Esophagus muscularis mucosa (tissue), 4 donors: Measurements from ENCODE around the gene SLC6A19. TPM values are rescaled to one million over a fixed set of nuclear protein-coding genes. Genes with fewer than 3 reads are reported as not detected.

Experiments
- DNase-seq: peaks from one replicate; pipeline ENCODE4 v3.0.0-alpha.2; 2017; ENCODE audit errors: extremely low spot score
- H3K27ac ChIP-seq, 4 donors: fragments of 200-600 bp; sonication (generic); replicated peaks in 1 of 4; 1 replicate in 3 of 4; 2 replicates in 1 of 4; pipeline ENCODE4 v1.5.1; 2016 to 2019; ENCODE audit warnings: mild to moderate bottlenecking in 1 of 4
- H3K27me3 ChIP-seq, 4 donors: fragments of 200-600 bp; sonication (generic); one replicate each; pipeline versions ENCODE4 v1.5.1 to v1.6.0; 2016 to 2019
- H3K36me3 ChIP-seq, 4 donors: fragments of 200-600 bp; sonication (generic); one replicate each; pipeline ENCODE4 v1.5.1; 2016 to 2019
- H3K4me1 ChIP-seq, 4 donors: fragments of 200-600 bp; sonication (generic); one replicate each; pipeline ENCODE4 v1.5.1; 2016 to 2019
- H3K4me3 ChIP-seq, 4 donors: fragments of 200-600 bp; sonication (generic); 1 replicate in 2 of 4; 2 replicates in 2 of 4; pipeline ENCODE4 v1.5.1; 2016 to 2019; ENCODE audit warnings: mild to moderate bottlenecking in 4 of 4, moderate library complexity in 1 of 4
- H3K9me3 ChIP-seq, 4 donors: fragments of 200-600 bp; sonication (generic); 1 replicate in 3 of 4; 2 replicates in 1 of 4; pipeline ENCODE4 v1.5.1; 2016 to 2019
- CTCF ChIP-seq, 3 experiments: fragments of 200-600 bp in 2 of 3; fragments of 450-650 bp in 1 of 3; sonication (generic) in 2 of 3; IDR thresholded peaks; one replicate each; pipeline ENCODE4 v1.5.1; 2017 to 2019; ENCODE audit warnings: antibody characterized with exemption in 3 of 3, mild to moderate bottlenecking in 2 of 3, moderate library complexity in 1 of 3
- EP300 ChIP-seq: sonication (generic); formaldehyde crosslinking; IDR thresholded peaks from one replicate; pipeline ENCODE4 v1.6.1; 2017; ENCODE audit warnings: antibody characterized with exemption
- POLR2A ChIP-seq: fragments of 450-650 bp; IDR thresholded peaks from one replicate; pipeline ENCODE4 v1.6.1; 2017; ENCODE audit warnings: antibody characterized with exemption, moderate library complexity, mild to moderate bottlenecking, low read depth
- POLR2AphosphoS5 ChIP-seq, 2 donors: sonication (generic); formaldehyde crosslinking; IDR thresholded peaks; one replicate each; pipeline ENCODE4 v1.6.1; 2017; ENCODE audit warnings: antibody characterized with exemption in 2 of 2
- WGBS: methylation state at CpG from one replicate; pipeline ENCODE4 v1.1.5; 2018; 5-methylcytosine and 5-hydroxymethylcytosine counted together
- intact Hi-C: fragments of 100-400 bp; cut with DNase I; formaldehyde crosslinking; loops from one replicate; pipeline ENCODE4 v1.15.1; 2023
- total RNA-seq, 4 donors: library from RNA; depleted of rRNA; stranded (reverse); fragments of >200 nt; gene quantifications; one replicate each; pipeline versions ENCODE4 v1.1.0 to v1.2.1, GENCODE V29; 2016

The SLC6A19 gene
- total RNA-seq, 4 donors from 2014 or later = not detected

DNA sequence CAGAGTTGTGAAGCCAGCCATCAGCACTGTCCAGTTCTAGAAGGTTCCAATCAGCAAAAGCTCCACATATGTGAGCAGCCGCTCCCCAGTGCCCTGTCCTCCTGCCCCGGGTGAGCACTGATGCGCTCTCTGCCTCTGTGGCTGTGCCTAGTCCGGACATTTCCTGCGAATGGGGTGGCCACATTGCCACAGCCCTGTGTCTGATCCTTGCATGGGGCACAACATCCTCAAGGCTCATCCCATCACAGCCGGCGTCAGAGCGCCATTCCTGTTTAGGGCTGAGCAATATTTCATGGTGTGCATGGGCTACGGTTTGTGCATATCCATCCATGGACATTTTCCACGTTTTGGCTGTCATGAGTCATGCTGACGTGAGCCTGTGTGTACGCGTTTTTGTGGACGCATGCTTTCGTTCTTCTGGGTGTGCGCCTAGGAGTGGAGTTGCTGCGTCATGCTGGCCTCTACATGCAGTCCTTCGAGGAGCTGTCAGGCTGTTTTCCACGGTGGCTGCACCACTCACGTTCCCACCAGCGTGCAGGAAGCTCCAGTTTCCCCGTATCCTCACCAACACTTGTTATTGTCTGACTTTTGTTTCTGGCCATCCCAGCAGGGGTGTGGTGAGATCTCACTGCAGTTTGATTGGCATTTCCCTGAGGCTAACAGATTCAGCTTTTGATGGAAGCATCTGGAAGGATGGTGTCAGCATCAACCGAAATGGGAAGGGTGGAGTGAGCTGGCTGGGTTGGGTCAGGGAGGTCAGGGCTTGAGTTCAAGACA, 14.1 kb downstream of the SLC6A19 start:
- no peak for TF ChIP-seq CTCF (IDR thresholded peaks at IDR 0.05)
- TF ChIP-seq POLR2AphosphoS5 (IDR thresholded peaks at IDR 0.05) = no peak
- no peak for TF ChIP-seq EP300
- no peak for TF ChIP-seq POLR2A
- WGBS = 93% methylated on average over 22 of the region's 23 CpGs
- no peak for DNase-seq
- no peak overlapping the region for H3K27ac ChIP-seq
- H3K4me1 ChIP-seq = no peaks in the 10 kb centered on the region
- H3K9me3 ChIP-seq = peaks cover 0 to 9% (median 3%) of the 10 kb centered on the region in 4 donors
- H3K27me3 ChIP-seq = peaks cover 0 to 71% (median 0%) of the 10 kb centered on the region in 4 donors
- no peak overlapping the region for H3K4me3 ChIP-seq
- intact Hi-C loops = no loop called here
- H3K36me3 ChIP-seq = no peaks in the 10 kb centered on the region

DNA sequence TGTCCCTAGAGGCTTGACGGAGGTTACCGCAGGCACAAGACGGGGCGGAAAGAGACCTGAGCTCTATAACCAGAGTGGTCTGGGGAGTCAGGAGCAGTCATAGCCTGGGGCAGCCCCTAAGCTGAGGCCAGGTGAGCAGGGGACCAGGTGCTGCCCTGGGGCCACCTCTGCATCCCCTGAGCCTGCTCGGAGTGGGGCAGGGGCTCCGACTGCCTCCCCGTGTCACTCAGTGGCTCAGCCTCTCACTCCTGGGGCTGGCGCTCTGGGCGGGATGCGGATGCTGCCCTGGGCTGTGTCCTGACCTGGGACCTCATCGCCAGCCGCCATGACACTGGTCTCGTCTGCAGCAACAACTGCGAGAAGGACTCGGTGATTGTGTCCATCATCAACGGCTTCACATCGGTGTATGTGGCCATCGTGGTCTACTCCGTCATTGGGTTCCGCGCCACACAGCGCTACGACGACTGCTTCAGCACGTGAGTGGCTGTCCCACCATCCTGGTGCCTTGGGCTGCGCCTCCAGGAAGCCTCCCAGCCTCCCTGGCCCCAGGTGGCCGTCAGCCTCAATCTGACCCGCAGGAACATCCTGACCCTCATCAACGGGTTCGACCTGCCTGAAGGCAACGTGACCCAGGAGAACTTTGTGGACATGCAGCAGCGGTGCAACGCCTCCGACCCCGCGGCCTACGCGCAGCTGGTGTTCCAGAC, 15.0 kb downstream of the SLC6A19 start:
- 88% methylated on average over 31 of the region's 38 CpGs for WGBS
- Histone ChIP-seq H3K27me3 (peaks cover 0 to 71% (median 0%) of the 10 kb centered on the region in 4 donors), H3K9me3 (peaks cover 0 to 9% (median 3%) of the 10 kb centered on the region in 4 donors), H3K4me1 (no peaks in the 10 kb centered on the region), H3K36me3 (no peaks in the 10 kb centered on the region), H3K4me3 (no peak overlapping the region), H3K27ac (no peak overlapping the region)
- TF ChIP-seq CTCF (IDR thresholded peaks at IDR 0.05) (no peak), POLR2AphosphoS5 (IDR thresholded peaks at IDR 0.05) (no peak), EP300 (no peak), POLR2A (no peak)
- intact Hi-C loops = no loop called here
- DNase-seq = no peak

GRCh38 chr5:1216918-1217295, 15.5 kb downstream of the SLC6A19 start:
- 79% methylated on average over 17 of the region's 18 CpGs for WGBS
- Histone ChIP-seq H3K27me3 (peaks cover 0 to 71% (median 0%) of the 10 kb centered on the region in 4 donors), H3K4me1 (no peaks in the 10 kb centered on the region), H3K27ac (no peak overlapping the region), H3K36me3 (no peaks in the 10 kb centered on the region), H3K9me3 (peaks cover 0 to 9% (median 3%) of the 10 kb centered on the region in 4 donors), H3K4me3 (no peak overlapping the region)
- intact Hi-C loops = no loop called here
- TF ChIP-seq POLR2A (no peak), CTCF (IDR thresholded peaks at IDR 0.05) (no peak)
- no peak for DNase-seq

GRCh38 chr5:1217596-1218206, 16.3 kb downstream of the SLC6A19 start:
- no peaks in the 10 kb centered on the region for H3K36me3 ChIP-seq
- TF ChIP-seq POLR2AphosphoS5 (IDR thresholded peaks at IDR 0.05) = no peak
- H3K4me1 ChIP-seq = no peaks in the 10 kb centered on the region
- intact Hi-C loops = no loop called here
- peaks cover 0 to 9% (median 3%) of the 10 kb centered on the region in 4 donors for H3K9me3 ChIP-seq
- 58% methylated on average over 22 of the region's 24 CpGs for WGBS
- no peak for DNase-seq
- no peak overlapping the region for H3K27ac ChIP-seq
- no peak overlapping the region for H3K4me3 ChIP-seq
- H3K27me3 ChIP-seq = peaks cover 0 to 71% (median 0%) of the 10 kb centered on the region in 4 donors

DNA sequence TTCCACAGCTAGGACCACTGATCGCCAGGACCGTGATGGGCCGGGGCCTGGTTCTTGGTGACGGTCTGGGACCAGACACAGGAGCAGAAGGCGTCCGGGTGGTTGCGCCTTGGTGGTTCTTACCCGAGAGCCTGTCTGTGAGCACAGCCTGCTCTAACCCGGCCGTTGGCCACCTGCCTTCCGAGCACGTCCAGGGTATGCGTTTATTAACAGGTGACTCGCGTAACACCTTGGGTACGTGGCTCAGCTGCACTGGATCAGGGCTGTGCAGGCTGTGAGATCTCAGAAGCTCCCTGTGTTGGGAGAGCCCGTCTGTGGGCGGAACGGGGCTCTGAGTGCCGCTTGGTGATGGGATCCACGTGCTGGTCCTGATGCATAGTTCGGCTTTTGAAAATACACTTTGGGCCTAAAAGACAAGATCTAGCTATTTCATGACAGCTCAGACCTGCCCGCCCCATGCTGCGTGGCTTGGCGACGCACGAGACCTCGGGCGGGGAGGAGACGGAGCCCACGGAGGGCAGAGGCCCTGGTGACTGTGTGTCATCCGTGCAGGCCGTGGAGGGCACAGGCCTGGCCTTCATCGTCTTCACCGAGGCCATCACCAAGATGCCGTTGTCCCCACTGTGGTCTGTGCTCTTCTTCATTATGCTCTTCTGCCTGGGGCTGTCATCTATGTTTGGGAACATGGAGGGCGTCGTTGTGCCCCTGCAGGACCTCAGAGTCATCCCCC, 17.1 kb downstream of the SLC6A19 start:
- no peak overlapping the region for H3K27ac ChIP-seq
- no peaks in the 10 kb centered on the region for H3K36me3 ChIP-seq
- intact Hi-C loops = no loop called here
- no peak for DNase-seq
- no peaks in the 10 kb centered on the region for H3K4me1 ChIP-seq
- H3K4me3 ChIP-seq = no peak overlapping the region
- WGBS = 87% methylated on average over 7 of the region's 38 CpGs
- H3K27me3 ChIP-seq = peaks cover 0 to 74% (median 0%) of the 10 kb centered on the region in 4 donors
- H3K9me3 ChIP-seq = peaks cover 0 to 9% (median 3%) of the 10 kb centered on the region in 4 donors
- no peak for TF ChIP-seq POLR2A
- TF ChIP-seq EP300 = no peak
- TF ChIP-seq POLR2AphosphoS5 (IDR thresholded peaks at IDR 0.05) = no peak
- TF ChIP-seq CTCF (IDR thresholded peaks at IDR 0.05) = no peak
